ENCODE results near the gene FTCD. TPM values are rescaled to one million over a fixed set of nuclear protein-coding genes. Genes with fewer than 3 reads are reported as not detected.

FTCD gene
- total RNA-seq, 1 experiment from 2014 or later, result 0.21 TPM

GRCh38 chr21:46104104-46104503, 51.3 kb downstream of the FTCD start:
- H3K4me1 ChIP-seq (ENCODE audit: control insufficient read depth, insufficient read depth, low read length), result no peaks in the 10 kb centered on the region
- ATAC-seq, result no peak
- intact Hi-C loops (cut with micrococcal nuclease; ENCODE audit: unreplicated experiment) (loop anchor here (5.0 kb wide), 1 partner anchor 132 kb away; no protein-coding TSS in a partner anchor), in situ Hi-C loops (cut with HindIII; ENCODE audit: low pct_unique_long_range_greater_than_20kb, low sequenced_read_pairs) (no loop called here)
- TF ChIP-seq REST (IDR thresholded peaks at IDR 0.05; ENCODE audit: insufficient read depth in 1 of 2, low read depth in 2 of 2, low read length in 1 of 2) (no peak), TCF7L2 (IDR thresholded peaks at IDR 0.05; ENCODE audit: low read depth, low read length) (no peak), POLR2AphosphoS5 (IDR thresholded peaks at IDR 0.05; ENCODE audit: low read depth, low read length) (no peak), CTCF (IDR thresholded peaks at IDR 0.05) (no peak), SIN3A (IDR thresholded peaks at IDR 0.05; ENCODE audit: borderline replicate concordance, insufficient read depth, low read depth, low read length) (no peak)
- H3K27ac ChIP-seq (ENCODE audit: low read length), result no peak overlapping the region
- ChIA-PET POLR2A (no interaction called here), CTCF (no interaction called here)
- H3K36me3 ChIP-seq (ENCODE audit: control insufficient read depth, insufficient read depth, low read length), result no peaks in the 10 kb centered on the region
- no peak overlapping the region for H3K4me3 ChIP-seq (ENCODE audit: low read depth in 2 of 2, low read length in 2 of 2)
- DNase-seq (ENCODE audit: low read depth, low spot score), result no peak
- BruUV-seq (replicated peaks), result no TSS peak
- H3K27me3 ChIP-seq (ENCODE audit: control insufficient read depth, insufficient read depth, low read length), result no peaks in the 10 kb centered on the region
- H3K9me3 ChIP-seq (ENCODE audit: control insufficient read depth, insufficient read depth, low read depth, low read length), result 0 out of 2 replicates have a peak, but pooled peaks cover 4% of the 10 kb centered on the region

GRCh38 chr21:46100906-46101305, 54.5 kb downstream of the FTCD start:
- H3K4me1 ChIP-seq (ENCODE audit: control insufficient read depth, insufficient read depth, low read length), result no peaks in the 10 kb centered on the region
- ATAC-seq (no peak), DNase-seq (ENCODE audit: low read depth, low spot score) (no peak)
- H3K4me3 ChIP-seq (ENCODE audit: low read depth in 2 of 2, low read length in 2 of 2), result no peak overlapping the region
- no peak for TF ChIP-seq REST (IDR thresholded peaks at IDR 0.05; ENCODE audit: insufficient read depth in 1 of 2, low read depth in 2 of 2, low read length in 1 of 2)
- TF ChIP-seq SIN3A (IDR thresholded peaks at IDR 0.05; ENCODE audit: borderline replicate concordance, insufficient read depth, low read depth, low read length), result no peak
- no peak for TF ChIP-seq POLR2AphosphoS5 (IDR thresholded peaks at IDR 0.05; ENCODE audit: low read depth, low read length)
- TF ChIP-seq CTCF (IDR thresholded peaks at IDR 0.05), result no peak
- TF ChIP-seq TCF7L2 (IDR thresholded peaks at IDR 0.05; ENCODE audit: low read depth, low read length), result no peak
- ChIA-PET POLR2A (no interaction called here), CTCF (no interaction called here)
- H3K27ac ChIP-seq (ENCODE audit: low read length), result no peak overlapping the region
- H3K36me3 ChIP-seq (ENCODE audit: control insufficient read depth, insufficient read depth, low read length), result no peaks in the 10 kb centered on the region
- no peaks in the 10 kb centered on the region for H3K27me3 ChIP-seq (ENCODE audit: control insufficient read depth, insufficient read depth, low read length)
- in situ Hi-C loops (cut with HindIII; ENCODE audit: low pct_unique_long_range_greater_than_20kb, low sequenced_read_pairs), result no loop called here
- no TSS peak for BruUV-seq (replicated peaks)
- intact Hi-C loops (cut with micrococcal nuclease; ENCODE audit: unreplicated experiment), result loop anchor here (5.0 kb wide), 1 partner anchor 129 kb away; no protein-coding TSS in a partner anchor
- H3K9me3 ChIP-seq (ENCODE audit: control insufficient read depth, insufficient read depth, low read depth, low read length), result 0 out of 2 replicates have a peak, but pooled peaks cover 4% of the 10 kb centered on the region

Measured in Panc1 (cell line).